Kidney epithelial cell (primary cell): Measurements from ENCODE around the gene DARS2. TPM values are rescaled to one million over a fixed set of nuclear protein-coding genes. Genes with fewer than 3 reads are reported as not detected.

Experiments used
- DNase-seq: peaks from one replicate; pipeline ENCODE4 v3.0.0-alpha.2; 2010; ENCODE audit warnings: low read depth
- H3K27me3 ChIP-seq: 2 replicates; pipeline ENCODE4 v1.6.0; 2011; ENCODE audit warnings: low read length; ENCODE audit not compliant: control insufficient read depth, insufficient read depth
- H3K36me3 ChIP-seq: 2 replicates; pipeline ENCODE4 v1.5.1; 2011; ENCODE audit warnings: low read length; ENCODE audit not compliant: control insufficient read depth, insufficient read depth
- H3K4me3 ChIP-seq: 2 replicates; pipeline ENCODE4 v1.5.1; 2011; ENCODE audit warnings: low read depth, mild to moderate bottlenecking, control low read depth, low read length
- CTCF ChIP-seq: IDR thresholded peaks from 2 replicates; pipeline ENCODE4 v1.5.1; 2011; ENCODE audit warnings: mild to moderate bottlenecking, moderate library complexity, low read length, control low read depth, inconsistent platforms; ENCODE audit not compliant: insufficient read depth, poor library complexity, severe bottlenecking
- total RNA-seq: library from RNA; depleted of rRNA; stranded (reverse); fragments of >200 nt; gene quantifications from 2 replicates; pipeline ENCODE4 v1.2.3, GENCODE V29; 2015

DARS2 gene
- total RNA-seq, 1 donor from 2014 or later = 25.4 TPM

DNA sequence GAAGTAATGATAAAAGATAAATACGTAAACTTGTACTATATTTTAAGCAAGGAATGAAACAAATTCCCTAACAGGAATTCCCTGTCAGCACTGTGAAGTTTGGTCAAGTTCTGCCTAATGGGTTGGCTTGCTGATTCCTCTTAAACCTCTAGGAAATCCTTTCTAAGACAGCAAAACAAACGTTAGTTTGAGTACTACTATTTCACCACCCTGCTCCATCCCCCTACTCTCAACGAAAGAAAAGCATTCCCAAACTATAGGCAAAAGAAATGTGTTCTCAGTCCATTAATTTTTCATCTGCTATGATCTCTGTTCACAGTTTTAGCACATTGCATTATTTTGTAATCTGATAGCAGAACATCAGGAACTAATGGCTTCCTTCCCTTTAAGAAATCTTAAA, 76.5 kb downstream of the DARS2 start:
- no peak for DNase-seq
- no peak for TF ChIP-seq CTCF
- H3K36me3 ChIP-seq = no peaks in the 10 kb centered on the region

DNA sequence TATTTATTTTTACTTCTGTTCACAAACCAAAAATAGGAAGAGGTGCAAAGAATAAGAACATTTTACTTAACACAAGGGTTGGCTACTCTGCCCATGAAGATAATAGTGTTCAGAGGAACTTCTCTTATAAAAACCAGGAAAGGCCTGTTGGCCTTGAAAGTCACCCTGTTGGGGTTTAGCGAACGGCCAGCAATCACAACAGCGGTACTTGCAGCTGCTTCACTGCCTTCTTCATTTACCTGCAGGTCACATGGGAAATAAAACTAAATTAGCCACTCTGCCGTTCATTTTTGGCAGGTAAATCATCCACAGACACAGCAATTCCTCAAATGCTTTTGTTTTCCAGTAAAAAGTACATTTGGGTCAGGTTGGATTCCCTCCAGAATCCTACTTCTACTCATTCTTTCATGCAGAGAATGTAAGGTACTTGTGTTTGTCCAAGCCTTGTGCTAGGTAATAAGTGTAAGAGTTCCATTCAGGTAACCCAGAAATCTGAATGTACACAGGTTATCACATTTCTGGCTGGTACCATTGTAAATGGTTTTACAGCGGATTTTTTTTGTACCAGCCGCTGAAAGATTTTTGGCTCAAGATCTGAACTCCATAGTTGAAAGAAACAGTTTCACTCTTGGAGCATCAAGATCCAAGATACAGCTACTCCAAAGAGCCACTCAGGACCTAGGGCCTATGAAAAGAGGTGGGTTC, 79.5 kb downstream of the DARS2 start:
- Histone ChIP-seq H3K27me3 (no peaks in the 10 kb centered on the region), H3K36me3 (no peaks in the 10 kb centered on the region), H3K4me3 (no peak overlapping the region)
- DNase-seq = no peak
- TF ChIP-seq CTCF = no peak

More for the DNA sequence above, 76.5 kb downstream of the DARS2 start:
- Histone ChIP-seq H3K27me3 (no peaks in the 10 kb centered on the region), H3K4me3 (no peak overlapping the region)

Other genes starting within 250 kb of the DARS2 start
- not detected in 2 replicates for gene SLC9C2, start 221.6 kb upstream of the DARS2 start, total RNA-seq
- not detected in 2 replicates for gene TEX50, start 189.3 kb upstream of the DARS2 start, total RNA-seq
- gene ANKRD45, start 154.8 kb upstream of the DARS2 start, total RNA-seq = 0.55 and 0.67 TPM in 2 replicates
- gene KLHL20, start 109.7 kb upstream of the DARS2 start, total RNA-seq = 17.3 and 22.9 TPM in 2 replicates
- gene CENPL, start 210 bp downstream of the DARS2 start, total RNA-seq = 4.4 and 6.6 TPM in 2 replicates
- gene GAS5, start 43.3 kb downstream of the DARS2 start, total RNA-seq = 2,249 and 2,308 TPM in 2 replicates
- 7.5 and 7.9 TPM in 2 replicates for gene ZBTB37, start 43.7 kb downstream of the DARS2 start, total RNA-seq
- 0.25 TPM in 1 of 2 replicates, not detected in the other for gene SERPINC1, start 92.7 kb downstream of the DARS2 start, total RNA-seq
- gene RC3H1, start 197.7 kb downstream of the DARS2 start, total RNA-seq = 25.1 and 31.8 TPM in 2 replicates